HG03432 (cell line): ENCODE measurements around the gene MRPL28.
"Not testable (repeated sequence)": the region's sequence is repeated elsewhere in the genome, so short reads cannot be mapped to it uniquely, and the experiment has no call there.

Source experiments
- ATAC-seq: cut with Tn5 transposase; IDR thresholded peaks from one replicate; pipeline ENCODE4 v1.9.1; 2021; ENCODE audit warnings: mild to moderate bottlenecking, moderate library complexity; ENCODE audit not compliant: unreplicated experiment

MRPL28 gene

GRCh38 chr16:370443-370842 is at the start of gene MRPL28:
MRPL28 (minus strand) TSS chr16:370538; CDS start chr16:370218, 320 bp downstream.
- peak; percentile 76 for ATAC-seq

- not testable (repeated sequence) for ATAC-seq
Measured at GRCh38 chr16:415170-415498, 44.8 kb upstream of the MRPL28 start.

GRCh38 chr16:414395-415169 is 44.2 kb upstream of the MRPL28 start:
- ATAC-seq = no peak

- no peak for ATAC-seq
Measured at GRCh38 chr16:411576-412265, 41.4 kb upstream of the MRPL28 start.

- no peak for ATAC-seq
Measured at GRCh38 chr16:410516-411178, 40.3 kb upstream of the MRPL28 start.

GRCh38 chr16:407253-407652 is 36.9 kb upstream of the MRPL28 start:
- ATAC-seq = no peak

- no peak for ATAC-seq
Measured at GRCh38 chr16:405548-406506, 35.5 kb upstream of the MRPL28 start.

- no peak for ATAC-seq
Measured at GRCh38 chr16:404971-405486, 34.7 kb upstream of the MRPL28 start.

GRCh38 chr16:401468-402348 is 31.4 kb upstream of the MRPL28 start, which contains the start of gene DECR2:
DECR2 (plus strand) TSS chr16:401885; CDS start chr16:401964, 79 bp downstream.
- ATAC-seq = peak; percentile 54

- no peak for ATAC-seq
Measured at GRCh38 chr16:400061-400591, 29.8 kb upstream of the MRPL28 start.

- ATAC-seq = no peak
Measured at GRCh38 chr16:399340-400019, 29.1 kb upstream of the MRPL28 start.

GRCh38 chr16:398561-399339 is 28.4 kb upstream of the MRPL28 start:
- ATAC-seq = no peak

- ATAC-seq = no peak
Measured at GRCh38 chr16:397736-398332, 27.5 kb upstream of the MRPL28 start.

- no peak for ATAC-seq
Measured at GRCh38 chr16:397135-397661, 26.9 kb upstream of the MRPL28 start, which contains the start of gene NME4. NME4 (plus strand) TSS chr16:397199; CDS start chr16:397223, 24 bp downstream.

GRCh38 chr16:396605-397004 is 26.3 kb upstream of the MRPL28 start:
- no peak for ATAC-seq

- ATAC-seq = no peak
Measured at GRCh38 chr16:396199-396598, 25.9 kb upstream of the MRPL28 start.

GRCh38 chr16:392450-393030 is 22.2 kb upstream of the MRPL28 start:
- ATAC-seq = no peak
